GM19240 (cell line): ENCODE results near the gene OXGR1.

ENCODE experiments used
- DNase-seq: peaks from one replicate; pipeline ENCODE4 v3.0.0; 2011; ENCODE audit warnings: low spot score; ENCODE audit not compliant: insufficient read length

Gene OXGR1

DNA sequence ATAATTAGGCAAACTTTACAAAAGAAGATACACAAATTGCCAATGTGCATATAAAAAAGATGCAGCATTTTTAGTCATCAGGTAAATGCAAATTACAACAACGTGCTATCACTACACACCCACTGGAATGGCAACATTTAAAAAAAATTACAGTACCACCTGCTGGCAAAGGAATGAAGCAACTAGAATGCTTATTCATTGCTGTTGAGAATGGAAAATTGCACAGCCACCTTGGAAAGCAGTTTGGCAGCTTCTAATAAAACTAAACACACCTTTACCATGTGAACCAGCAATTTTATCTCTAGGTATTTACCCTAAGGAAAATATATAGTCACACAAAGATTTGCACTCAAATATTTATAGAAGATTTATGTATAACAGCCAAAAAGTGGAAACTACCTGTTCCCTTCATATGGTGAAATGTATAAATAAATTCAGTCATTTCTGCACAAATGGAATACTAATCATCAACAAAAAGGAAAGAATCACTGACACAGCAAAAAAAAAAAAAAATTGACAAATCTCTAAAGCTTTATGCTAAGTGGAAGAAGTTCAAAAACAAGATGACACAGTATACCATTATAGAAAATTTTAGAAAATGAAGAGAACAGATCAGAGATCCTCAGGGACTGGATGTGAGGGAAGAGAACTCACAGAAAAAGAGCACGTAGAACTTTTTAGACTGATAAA is 30.3 kb downstream of the OXGR1 start:
- no peak for DNase-seq

DNA sequence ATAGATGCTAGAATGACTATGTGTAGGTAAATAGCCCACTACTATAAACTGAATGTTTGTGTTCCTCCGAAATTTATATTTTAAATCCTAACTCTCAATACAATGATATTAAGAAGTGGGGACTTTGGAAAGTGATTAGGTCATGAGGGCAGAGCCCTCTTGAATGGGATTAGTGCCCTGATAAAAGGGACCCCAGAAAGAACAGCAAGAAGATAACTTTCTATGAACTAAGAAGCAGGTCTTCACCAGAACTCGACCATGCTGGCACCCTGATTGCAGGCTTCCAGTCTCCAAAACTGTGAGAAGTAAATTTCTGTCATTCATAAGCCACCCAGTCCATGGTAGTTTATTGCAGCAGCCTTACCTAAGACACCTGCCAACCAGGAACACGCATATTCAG is 33.9 kb downstream of the OXGR1 start:
- DNase-seq: no peak

DNA sequence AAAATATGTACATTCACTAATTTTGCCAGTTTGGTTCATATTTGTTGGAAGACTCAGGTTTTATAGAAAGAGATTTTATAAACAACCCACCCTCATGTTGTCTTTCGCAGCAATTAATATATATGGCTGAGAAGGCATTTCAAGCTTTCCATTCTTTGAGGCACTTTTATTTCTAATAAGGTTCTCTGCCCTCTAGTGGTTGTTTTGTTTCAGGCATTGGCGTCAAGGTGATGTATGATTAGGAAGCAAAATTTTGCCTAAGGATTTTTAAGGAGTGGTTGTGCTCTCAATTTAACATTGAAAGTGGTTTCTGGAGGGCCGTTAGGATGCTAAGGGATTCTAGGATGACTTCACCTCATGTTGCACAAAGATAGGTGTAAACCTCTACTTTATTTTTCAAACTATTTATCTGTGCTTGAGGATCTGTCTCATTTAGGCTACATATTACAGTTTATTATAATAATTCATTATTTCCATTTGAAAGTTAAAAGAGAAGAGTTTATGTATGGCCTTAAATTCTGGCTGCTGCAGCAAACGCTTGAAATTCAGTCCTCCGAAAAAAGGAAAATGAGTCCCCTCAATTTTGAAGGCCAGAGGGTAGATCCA is 35.9 kb downstream of the OXGR1 start:
- no peak for DNase-seq

DNA sequence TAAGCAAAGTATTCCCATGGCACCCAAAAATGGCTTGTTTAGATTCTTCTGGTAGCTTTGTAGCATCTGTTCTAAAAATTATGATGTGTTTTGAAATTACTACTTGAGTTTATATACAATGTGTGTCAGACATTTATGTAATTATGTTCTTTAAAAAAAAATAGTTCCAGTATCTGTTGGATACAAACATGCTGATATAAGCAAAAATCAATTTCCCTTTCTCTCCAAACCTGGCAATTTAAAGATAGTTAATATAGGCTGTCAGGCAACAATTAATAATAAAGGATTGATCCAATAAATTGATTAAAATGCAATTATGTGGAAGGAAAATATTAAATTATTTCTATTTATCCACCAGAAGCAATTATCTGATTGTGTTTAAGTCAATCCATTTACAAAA is 41.7 kb downstream of the OXGR1 start:
- no peak for DNase-seq

DNA sequence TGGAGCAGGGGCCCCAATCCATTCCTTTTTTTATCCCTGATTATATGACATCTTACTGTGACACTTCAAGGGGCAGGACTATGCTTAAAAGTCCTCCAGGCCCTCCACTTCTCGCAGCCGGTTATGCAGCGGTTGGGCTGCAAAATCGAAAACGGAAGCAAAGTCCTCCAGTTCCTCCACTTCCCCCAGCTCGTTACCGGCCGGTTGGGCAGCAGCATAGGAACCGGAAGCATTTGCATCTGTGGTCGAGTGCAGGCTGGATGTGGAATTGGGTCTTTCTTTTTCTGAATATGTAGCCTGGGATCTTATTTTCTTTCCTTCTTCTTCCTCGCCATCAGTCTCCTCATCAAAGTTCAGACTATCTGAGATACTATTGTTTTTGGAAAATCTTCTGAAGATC is 46.1 kb downstream of the OXGR1 start:
- no peak for DNase-seq

DNA sequence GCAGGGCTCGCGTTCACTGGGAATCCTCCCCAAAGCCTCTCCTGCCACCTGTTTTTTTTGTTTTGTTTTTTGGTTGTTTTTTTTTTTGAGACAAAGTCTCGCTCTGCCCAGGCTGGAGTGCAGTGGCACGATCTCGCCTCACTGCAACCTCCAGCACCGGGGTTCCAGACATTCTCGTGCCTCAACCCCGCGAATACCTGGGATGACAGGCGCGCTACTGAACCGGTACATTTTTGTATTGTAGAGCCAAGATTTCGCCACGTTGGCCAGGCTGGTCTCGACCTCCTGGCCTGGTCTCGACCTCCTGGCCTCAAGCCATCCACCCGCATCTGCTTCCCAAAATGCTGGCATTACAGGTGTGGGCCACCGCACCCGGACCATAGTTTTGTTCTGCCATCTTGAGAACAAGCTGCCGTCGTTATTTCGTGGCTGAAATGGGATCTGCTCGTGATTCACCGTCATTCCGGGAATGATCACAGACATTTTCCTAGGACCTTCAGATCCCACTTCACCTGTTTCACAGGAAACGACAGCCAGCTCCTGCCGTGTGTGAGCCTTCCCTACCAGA is 46.8 kb downstream of the OXGR1 start:
- no peak for DNase-seq

DNA sequence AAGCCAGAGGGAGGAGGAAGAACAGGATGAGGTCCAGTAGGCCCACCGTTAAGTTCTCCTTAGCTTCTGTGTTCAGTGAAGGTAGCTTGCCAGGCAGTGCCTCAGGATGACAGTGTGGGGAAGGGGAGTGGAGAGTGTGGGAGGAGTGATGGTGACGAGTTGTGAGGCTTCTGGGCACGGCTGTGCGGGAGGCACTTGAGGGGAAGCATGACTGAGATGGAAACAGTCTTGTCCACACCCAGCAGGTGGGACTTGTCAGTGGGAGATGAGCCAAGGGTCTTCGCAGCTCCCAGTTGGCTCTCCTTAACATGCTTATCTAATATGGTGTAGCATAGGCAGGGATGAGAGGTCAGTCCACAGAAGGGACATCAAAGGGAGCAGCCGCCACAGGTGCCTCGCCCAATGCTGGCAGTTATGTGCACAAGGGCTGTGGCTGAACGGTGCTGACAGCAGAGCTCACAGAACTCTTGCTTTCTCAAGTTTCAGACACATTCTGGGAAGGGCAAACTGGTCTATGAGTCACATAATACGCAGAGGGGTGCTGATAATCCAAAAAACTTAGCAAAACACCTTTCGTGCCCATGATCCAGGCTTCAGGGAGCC is 47.5 kb downstream of the OXGR1 start:
- no peak for DNase-seq

DNA sequence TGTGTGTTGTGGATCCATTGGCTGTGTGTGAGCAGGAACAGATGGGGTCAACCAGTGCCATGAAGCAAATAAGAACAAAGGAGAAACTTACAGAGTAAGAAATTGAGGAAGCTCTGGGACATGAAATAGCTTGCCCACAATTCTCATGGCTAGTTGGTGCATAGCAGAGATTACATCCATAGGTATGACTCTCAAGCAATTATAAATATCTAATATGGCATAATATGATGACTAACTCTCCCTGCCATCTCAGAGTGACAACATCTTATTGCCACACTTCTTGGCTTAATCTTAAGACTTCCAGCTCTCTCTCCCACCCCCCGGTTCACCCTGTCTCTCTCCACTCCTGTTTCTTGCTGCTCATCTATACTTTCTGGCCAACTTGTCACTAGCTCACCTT is 53.3 kb downstream of the OXGR1 start:
- DNase-seq: no peak

DNA sequence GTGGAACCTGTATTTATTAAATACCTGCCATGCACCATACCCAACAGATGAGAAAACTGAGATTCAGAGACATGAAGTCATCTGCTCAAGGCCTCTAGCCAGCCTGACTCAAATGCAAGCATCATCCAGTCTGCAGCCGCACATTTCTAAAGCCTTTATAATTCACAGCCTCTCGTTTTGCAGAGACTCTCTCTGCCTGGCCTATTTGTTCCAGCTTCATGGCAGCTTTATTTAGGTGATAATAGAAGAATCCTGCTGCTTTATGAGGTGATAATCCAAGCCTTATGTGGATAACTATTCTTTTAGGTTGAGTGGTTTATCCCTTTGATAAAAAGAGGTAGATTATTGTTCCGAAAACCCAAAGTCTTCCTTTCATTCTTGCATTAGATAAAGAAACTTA is 58.4 kb downstream of the OXGR1 start:
- DNase-seq: no peak
